Sigmoid colon (tissue), 4 donors: ENCODE results near the gene ERVK3-1.

Source experiments
- EP300 ChIP-seq, 4 donors: sonication (generic); formaldehyde crosslinking; IDR thresholded peaks; one replicate each; pipeline ENCODE4 v1.6.1; 2017; ENCODE audit warnings: antibody characterized with exemption in 4 of 4
- POLR2A ChIP-seq, 2 donors: fragments of 450-650 bp; IDR thresholded peaks; one replicate each; pipeline ENCODE4 v1.6.1; 2016; ENCODE audit warnings: antibody characterized with exemption in 2 of 2, mild to moderate bottlenecking in 2 of 2, moderate library complexity in 2 of 2
- TF ChIP-seq, protein P1 (sequence below), 4 experiments: fragments of 450-650 bp in 3 of 4; fragments of 200-600 bp in 1 of 4; IDR thresholded peaks; one replicate each; pipeline ENCODE4 v1.5.1; 2016 to 2019; ENCODE audit warnings: antibody characterized with exemption in 4 of 4, mild to moderate bottlenecking in 3 of 4, moderate library complexity in 2 of 4

DNA sequence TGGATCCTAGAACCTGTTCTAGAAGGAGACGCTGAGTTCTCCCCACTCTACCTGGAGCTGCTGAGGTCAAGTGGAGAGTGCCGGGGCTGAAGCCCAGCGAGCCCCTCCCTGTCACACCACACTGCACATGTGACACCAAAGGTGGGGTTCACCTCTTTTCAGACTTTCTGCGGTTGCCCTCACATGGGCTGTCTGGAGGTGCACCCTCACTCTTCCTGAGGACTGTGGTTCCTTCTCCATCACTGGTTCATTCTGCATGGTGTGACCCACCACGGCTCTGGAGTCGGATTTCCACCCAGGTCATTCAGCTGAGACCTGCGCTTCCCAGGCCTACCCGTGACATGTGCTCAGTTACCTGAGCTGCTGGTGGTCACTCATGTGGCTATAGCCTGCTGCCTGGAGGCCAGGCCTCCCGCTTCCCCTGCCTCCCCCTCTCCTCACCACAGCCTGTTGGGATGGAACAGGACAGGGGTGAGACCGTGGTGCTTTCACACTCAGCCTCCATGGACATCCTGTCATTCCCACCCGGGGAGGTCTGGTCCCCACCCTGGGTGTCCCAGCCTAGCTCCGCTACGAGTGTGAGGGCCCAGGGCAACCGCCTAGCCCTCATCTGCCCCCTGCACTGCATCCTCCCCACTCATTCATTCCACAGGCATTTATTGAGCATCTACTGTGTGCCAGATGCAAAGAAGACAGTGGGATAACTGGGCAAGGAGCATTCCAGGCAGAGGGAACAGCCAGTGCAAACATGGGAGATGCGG, 48.7 kb downstream of the ERVK3-1 start:
- TF ChIP-seq, protein P1, sequence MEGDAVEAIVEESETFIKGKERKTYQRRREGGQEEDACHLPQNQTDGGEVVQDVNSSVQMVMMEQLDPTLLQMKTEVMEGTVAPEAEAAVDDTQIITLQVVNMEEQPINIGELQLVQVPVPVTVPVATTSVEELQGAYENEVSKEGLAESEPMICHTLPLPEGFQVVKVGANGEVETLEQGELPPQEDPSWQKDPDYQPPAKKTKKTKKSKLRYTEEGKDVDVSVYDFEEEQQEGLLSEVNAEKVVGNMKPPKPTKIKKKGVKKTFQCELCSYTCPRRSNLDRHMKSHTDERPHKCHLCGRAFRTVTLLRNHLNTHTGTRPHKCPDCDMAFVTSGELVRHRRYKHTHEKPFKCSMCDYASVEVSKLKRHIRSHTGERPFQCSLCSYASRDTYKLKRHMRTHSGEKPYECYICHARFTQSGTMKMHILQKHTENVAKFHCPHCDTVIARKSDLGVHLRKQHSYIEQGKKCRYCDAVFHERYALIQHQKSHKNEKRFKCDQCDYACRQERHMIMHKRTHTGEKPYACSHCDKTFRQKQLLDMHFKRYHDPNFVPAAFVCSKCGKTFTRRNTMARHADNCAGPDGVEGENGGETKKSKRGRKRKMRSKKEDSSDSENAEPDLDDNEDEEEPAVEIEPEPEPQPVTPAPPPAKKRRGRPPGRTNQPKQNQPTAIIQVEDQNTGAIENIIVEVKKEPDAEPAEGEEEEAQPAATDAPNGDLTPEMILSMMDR (IDR thresholded peaks at IDR 0.05) = no peak
- no peak for TF ChIP-seq POLR2A (IDR thresholded peaks at IDR 0.05)
- TF ChIP-seq EP300 (IDR thresholded peaks at IDR 0.05) = no peak
